ENCODE measurements around the gene ARFGAP2. TPM values are rescaled to one million over a fixed set of nuclear protein-coding genes. Genes with fewer than 3 reads are reported as not detected.
A peak's percentile ranks its signal among the peaks of the same experiment; 100 is the strongest.

ARFGAP2 gene
- total and polyA plus RNA-seq, 7 donors = 58.7 to 138 (median 84.3) TPM

- DNase-seq (no peak), ATAC-seq (peak in 3 of 4 donors; percentile 8 to 26 (median 9))
- no peak overlapping the region for H3K4me3 ChIP-seq
- TF ChIP-seq CTCF (IDR thresholded peaks at IDR 0.05) = no peak
- H3K9me3 ChIP-seq = no peaks in the 10 kb centered on the region
- no peak overlapping the region for H3K27ac ChIP-seq
- peaks cover 11% of the 10 kb centered on the region for H3K4me1 ChIP-seq
- 68 to 91% (median 75%) methylated on average over 6 of the region's 6 CpGs for WGBS, 3 donors
- intact Hi-C loops (cut with DNase I) = no loop called here
- no peaks in the 10 kb centered on the region for H3K36me3 ChIP-seq (ENCODE audit: insufficient read depth in 1 of 2, low read depth in 1 of 2)
- no peaks in the 10 kb centered on the region for H3K27me3 ChIP-seq (ENCODE audit: insufficient read depth in 3 of 3, low read length in 2 of 3)
These were observed 20.3 kb downstream of the ARFGAP2 start for GRCh38 chr11:47156333-47156732.

GRCh38 chr11:47155879-47156278, 20.8 kb downstream of the ARFGAP2 start:
- Histone ChIP-seq H3K9me3 (no peaks in the 10 kb centered on the region), H3K36me3 (ENCODE audit: insufficient read depth in 1 of 2, low read depth in 1 of 2) (no peaks in the 10 kb centered on the region), H3K4me3 (no peak overlapping the region), H3K27ac (no peak overlapping the region), H3K4me1 (peaks cover 7% of the 10 kb centered on the region), H3K27me3 (ENCODE audit: insufficient read depth in 3 of 3, low read length in 2 of 3) (no peaks in the 10 kb centered on the region)
- 83 to 95% (median 85%) methylated on average over 4 of the region's 4 CpGs for WGBS, 3 donors
- DNase-seq (no peak), ATAC-seq (no peak)
- TF ChIP-seq CTCF (IDR thresholded peaks at IDR 0.05) = no peak
- intact Hi-C loops (cut with DNase I) = no loop called here

- no peak for TF ChIP-seq CTCF (IDR thresholded peaks at IDR 0.05)
- no peak overlapping the region for H3K4me3 ChIP-seq
- peaks cover 7% of the 10 kb centered on the region for H3K4me1 ChIP-seq
- no peaks in the 10 kb centered on the region for H3K27me3 ChIP-seq (ENCODE audit: insufficient read depth in 3 of 3, low read length in 2 of 3)
- ATAC-seq (no peak), DNase-seq (no peak)
- H3K27ac ChIP-seq = no peak overlapping the region
- WGBS, 3 donors = 70 to 79% (median 73%) methylated on average over 18 of the region's 18 CpGs
- intact Hi-C loops (cut with DNase I) = loop anchor here in 1 of 2 donors (5.0 kb wide), 2 partner anchors 153 to 238 kb away; partner anchors contain the start of gene LRP4
- H3K36me3 ChIP-seq (ENCODE audit: insufficient read depth in 1 of 2, low read depth in 1 of 2) = no peaks in the 10 kb centered on the region
- no peaks in the 10 kb centered on the region for H3K9me3 ChIP-seq
These were observed 21.8 kb downstream of the ARFGAP2 start for GRCh38 chr11:47154616-47155570.

GRCh38 chr11:47152953-47153950, 23.4 kb downstream of the ARFGAP2 start:
- TF ChIP-seq CTCF (IDR thresholded peaks at IDR 0.05) = peak; percentile 95
- no peaks in the 10 kb centered on the region for H3K9me3 ChIP-seq
- ATAC-seq (peak; percentile 78 to 88 (median 82)), DNase-seq (peak; percentile 81 to 89)
- 25 to 32% (median 27%) methylated on average over 11 of the region's 11 CpGs for WGBS, 3 donors
- intact Hi-C loops (cut with DNase I) = loop anchor here (2.0 to 5.0 kb wide), 3 partner anchors 151 to 264 kb away; partner anchors contain the start of gene LRP4 (in 1 of the 2)
- H3K36me3 ChIP-seq (ENCODE audit: insufficient read depth in 1 of 2, low read depth in 1 of 2) = no peaks in the 10 kb centered on the region
- H3K27me3 ChIP-seq (ENCODE audit: insufficient read depth in 3 of 3, low read length in 2 of 3) = no peaks in the 10 kb centered on the region
- H3K4me3 ChIP-seq = no peak overlapping the region
- H3K27ac ChIP-seq = peak overlapping the region; percentile 71
- H3K4me1 ChIP-seq = peaks cover 19% of the 10 kb centered on the region

Data from psoas muscle (tissue), 8 donors.